H9 (cell line): ENCODE results near the gene CENPM. TPM values are rescaled to one million over a fixed set of nuclear protein-coding genes. Genes with fewer than 3 reads are reported as not detected.
A peak's percentile ranks its signal among the peaks of the same experiment; 100 is the strongest.

Experiments
- DNase-seq: peaks from one replicate; pipeline ENCODE4 v3.0.0-alpha.2; 2017
- H2AFZ ChIP-seq: one replicate; pipeline ENCODE4 v1.6.1; 2013; ENCODE audit warnings: mild to moderate bottlenecking, low read length, control low read depth, moderate library complexity
- H2AK5ac ChIP-seq: 2 replicates; pipeline ENCODE4 v1.6.1; 2013; ENCODE audit warnings: low read length, control low read depth, mixed read lengths; ENCODE audit not compliant: insufficient read length
- H2BK120ac ChIP-seq: one replicate; pipeline ENCODE4 v1.6.1; 2013; ENCODE audit warnings: low read depth, mild to moderate bottlenecking, low read length, control low read depth, inconsistent platforms; ENCODE audit not compliant: poor library complexity, severe bottlenecking
- H2BK12ac ChIP-seq: 2 replicates; pipeline ENCODE4 v1.6.1; 2013; ENCODE audit warnings: low read length, control low read depth, mixed read lengths, low read depth; ENCODE audit not compliant: insufficient read length
- H2BK15ac ChIP-seq: 2 replicates; pipeline ENCODE4 v1.6.1; 2013; ENCODE audit warnings: low read depth, low read length, control low read depth
- H2BK20ac ChIP-seq: one replicate; pipeline ENCODE4 v1.6.1; 2013; ENCODE audit warnings: low read depth, mild to moderate bottlenecking, low read length, control low read depth, inconsistent platforms; ENCODE audit not compliant: poor library complexity, severe bottlenecking
- H2BK5ac ChIP-seq: 2 replicates; pipeline ENCODE4 v1.6.1; 2013; ENCODE audit warnings: low read length, control low read depth, mixed read lengths; ENCODE audit not compliant: insufficient read length
- H3K14ac ChIP-seq: 2 replicates; pipeline ENCODE4 v1.6.1; 2013; ENCODE audit warnings: low read length, control low read depth; ENCODE audit not compliant: insufficient read depth
- H3K18ac ChIP-seq: 2 replicates; pipeline ENCODE4 v1.6.1; 2013; ENCODE audit warnings: low read depth, mild to moderate bottlenecking, mixed read lengths, low read length, control low read depth; ENCODE audit not compliant: insufficient read length
- H3K23ac ChIP-seq: 2 replicates; pipeline ENCODE4 v1.6.1; 2013; ENCODE audit warnings: low read length, control low read depth, mixed read lengths, low read depth; ENCODE audit not compliant: insufficient read length
- H3K23me2 ChIP-seq: 2 replicates; pipeline ENCODE4 v1.6.1; 2013; ENCODE audit warnings: low read depth, mild to moderate bottlenecking, mixed read lengths, low read length, control low read depth; ENCODE audit not compliant: insufficient read length, poor library complexity, severe bottlenecking
- H3K27ac ChIP-seq: 2 replicates; pipeline ENCODE4 v1.5.1; 2013; ENCODE audit warnings: low read length, control low read depth, mixed read lengths, low read depth; ENCODE audit not compliant: insufficient read length
- H3K27me3 ChIP-seq: 2 replicates; pipeline ENCODE4 v1.6.1; 2013; ENCODE audit warnings: low read length, control low read depth, inconsistent platforms; ENCODE audit not compliant: insufficient read depth
- H3K4ac ChIP-seq: 2 replicates; pipeline ENCODE4 v1.6.1; 2013; ENCODE audit warnings: low read depth, mild to moderate bottlenecking, control low read depth, inconsistent platforms, low read length, moderate library complexity
- H3K4me1 ChIP-seq: 2 replicates; pipeline ENCODE4 v1.6.1; 2013; ENCODE audit warnings: low read length, control low read depth, inconsistent platforms; ENCODE audit not compliant: insufficient read depth
- H3K4me2 ChIP-seq: 2 replicates; pipeline ENCODE4 v1.6.1; 2013; ENCODE audit warnings: low read length, control low read depth, mixed read lengths; ENCODE audit not compliant: insufficient read length, insufficient read depth
- H3K56ac ChIP-seq: 2 replicates; pipeline ENCODE4 v1.6.1; 2013; ENCODE audit warnings: low read depth, mild to moderate bottlenecking, mixed read lengths, low read length, control low read depth; ENCODE audit not compliant: insufficient read length
- H3K79me1 ChIP-seq: 2 replicates; pipeline ENCODE4 v1.6.1; 2013; ENCODE audit warnings: low read depth, mild to moderate bottlenecking, moderate library complexity, low read length, control low read depth, inconsistent platforms; ENCODE audit not compliant: insufficient read depth, poor library complexity, severe bottlenecking
- H3K79me2 ChIP-seq: 2 replicates; pipeline ENCODE4 v1.6.1; 2013; ENCODE audit warnings: low read length, control low read depth, inconsistent platforms; ENCODE audit not compliant: insufficient read depth
- H3K9ac ChIP-seq: 2 replicates; pipeline ENCODE4 v1.6.1; 2013; ENCODE audit warnings: low read length, control low read depth, mixed read lengths; ENCODE audit not compliant: insufficient read length; ENCODE audit errors: extremely low read depth
- H3K9me3 ChIP-seq: one replicate; pipeline ENCODE4 v1.6.1; 2013; ENCODE audit warnings: low read depth, low read length, inconsistent platforms; ENCODE audit not compliant: control insufficient read depth
- H3T11ph ChIP-seq: one replicate; pipeline ENCODE4 v1.6.1; 2013; ENCODE audit warnings: mild to moderate bottlenecking, low read length, control low read depth, inconsistent platforms
- H4K20me1 ChIP-seq: one replicate; pipeline ENCODE4 v1.6.1; 2013; ENCODE audit not compliant: control insufficient read depth, insufficient read length, insufficient read depth
- H4K5ac ChIP-seq: 2 replicates; pipeline ENCODE4 v1.6.1; 2013; ENCODE audit warnings: low read depth, mild to moderate bottlenecking, mixed read lengths, low read length, control low read depth; ENCODE audit not compliant: insufficient read length
- H4K8ac ChIP-seq: replicated peaks from 2 replicates; pipeline ENCODE4 v1.6.1; 2013; ENCODE audit warnings: low read length, control low read depth, mixed read lengths, low read depth; ENCODE audit not compliant: insufficient read length
- H4K91ac ChIP-seq: 2 replicates; pipeline ENCODE4 v1.6.1; 2013; ENCODE audit warnings: low read depth, mild to moderate bottlenecking, moderate library complexity, mixed read lengths, low read length, control low read depth; ENCODE audit not compliant: insufficient read length
- H3K27ac Mint-ChIP-seq, 3 experiments: 2 replicates in 2 of 3; 3 replicates in 1 of 3; pipeline ENCODE4 v1.8.0; 2020 to 2021; ENCODE audit warnings: mixed read lengths in 3 of 3, mild to moderate bottlenecking in 1 of 3, moderate library complexity in 1 of 3
- H3K27me3 Mint-ChIP-seq: 2 replicates; pipeline ENCODE4 v1.8.0; 2021; ENCODE audit warnings: low read depth, mild to moderate bottlenecking, moderate library complexity, mixed read lengths
- H3K36me3 Mint-ChIP-seq, 3 experiments: 2 replicates in 2 of 3; 3 replicates in 1 of 3; pipeline ENCODE4 v1.8.0; 2020 to 2021; ENCODE audit warnings: low read depth in 3 of 3, mixed read lengths in 3 of 3; ENCODE audit not compliant: insufficient read depth in 1 of 3
- H3K4me1 Mint-ChIP-seq, 2 experiments: 2 replicates each; pipeline ENCODE4 v1.8.0; 2020; ENCODE audit warnings: mixed read lengths in 2 of 2
- H3K4me3 Mint-ChIP-seq, 2 experiments: 2 replicates in 1 of 2; 3 replicates in 1 of 2; pipeline ENCODE4 v1.8.0; 2020 to 2021; ENCODE audit warnings: mild to moderate bottlenecking in 2 of 2, mixed read lengths in 2 of 2, moderate library complexity in 1 of 2
- H3K9me3 Mint-ChIP-seq, 2 experiments: 2 replicates in 1 of 2; 3 replicates in 1 of 2; pipeline ENCODE4 v1.8.0; 2020; ENCODE audit warnings: mild to moderate bottlenecking in 2 of 2, mixed read lengths in 2 of 2, moderate library complexity in 1 of 2
- whole genome bisulfite sequencing: extraction: QIAGEN DNeasy Blood & Tissue Kit; methylation state at CpG from one replicate; pipeline ENCODE4 v1.1.7; 2013; ENCODE audit warnings: missing lambda C conversion rate, low lambda C conversion rate, mixed read lengths; ENCODE audit not compliant: insufficient read length; ENCODE audit errors: extremely low coverage; 5-methylcytosine and 5-hydroxymethylcytosine counted together
- total RNA-seq: library from RNA; stranded (reverse); gene quantifications from 2 replicates; pipeline ENCODE4 v1.2.1, GENCODE V29; 2021
- TF ChIP-seq, protein P1 (sequence below): fragments of 200-600 bp; sonication (generic); conservative IDR thresholded peaks from 3 replicates; pipeline ENCODE4 v1.8.0; 2021; ENCODE audit warnings: antibody characterized with exemption, mild to moderate bottlenecking

Gene CENPM
- total RNA-seq, 1 experiment from 2014 or later = 36.5 TPM

DNA sequence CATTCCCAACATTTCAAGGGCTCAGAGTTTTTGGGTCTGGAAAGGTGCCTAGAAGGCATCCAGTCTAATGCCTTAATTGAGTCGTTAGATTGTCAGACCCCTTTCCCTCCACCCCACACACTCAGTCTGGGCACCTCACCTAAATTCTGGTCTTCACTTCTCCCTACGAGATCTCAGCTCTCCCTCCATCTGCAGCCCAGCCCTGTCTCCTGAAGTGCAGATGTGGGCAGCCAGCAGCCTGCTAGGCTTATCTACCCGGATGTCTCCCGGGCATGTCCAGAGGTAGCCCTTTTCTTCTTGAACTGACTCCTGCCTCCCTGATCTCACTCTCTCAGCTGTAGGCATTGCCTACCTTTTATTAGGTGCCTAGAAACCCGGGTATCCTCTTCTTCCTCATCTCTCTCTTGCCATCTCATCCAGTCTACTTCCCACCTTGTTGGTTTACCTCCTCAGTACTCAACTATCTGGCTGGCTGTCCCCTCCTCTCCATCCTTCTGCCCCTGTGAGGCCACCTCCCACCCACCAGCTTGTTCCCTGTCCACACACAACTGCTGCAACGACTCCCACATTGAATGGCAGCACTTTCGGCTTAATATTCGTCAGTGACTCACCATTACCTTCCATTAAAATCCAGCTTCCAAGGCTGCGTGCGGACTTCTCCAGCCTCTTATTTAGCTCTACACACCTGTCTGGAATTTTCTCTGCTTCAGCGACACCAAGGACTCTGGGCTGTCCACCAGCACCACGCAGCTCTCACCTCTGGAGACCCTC is 28.5 kb upstream of the CENPM start:
- no peak overlapping the region for H2BK20ac ChIP-seq
- no peak overlapping the region for H4K5ac ChIP-seq
- peaks cover 4% of the 10 kb centered on the region for H3K4me1 ChIP-seq
- H3K4me3 Mint-ChIP-seq = peak overlapping the region; percentile 56 to 82
- H2AK5ac ChIP-seq = no peak overlapping the region
- H3K9me3 ChIP-seq = no peaks in the 10 kb centered on the region
- no peaks in the 10 kb centered on the region; a peak in 2 of 7 replicates for H3K36me3 Mint-ChIP-seq
- no peaks in the 10 kb centered on the region; a peak in 2 of 5 replicates for H3K9me3 Mint-ChIP-seq
- H3K9ac ChIP-seq = no peak overlapping the region
- H3K27me3 ChIP-seq = peaks cover 18% of the 10 kb centered on the region
- no peak overlapping the region for H3K4ac ChIP-seq
- H4K20me1 ChIP-seq = no peaks in the 10 kb centered on the region
- H3K23me2 ChIP-seq = peaks cover 11% of the 10 kb centered on the region
- H3K27ac ChIP-seq = no peak overlapping the region
- H3K27ac Mint-ChIP-seq = no peak overlapping the region; a peak in 1 of 7 replicates
- no peak overlapping the region for H3K56ac ChIP-seq
- H3K4me2 ChIP-seq = no peak overlapping the region
- no peak for DNase-seq
- H3T11ph ChIP-seq = no peak overlapping the region
- TF ChIP-seq, protein P1, sequence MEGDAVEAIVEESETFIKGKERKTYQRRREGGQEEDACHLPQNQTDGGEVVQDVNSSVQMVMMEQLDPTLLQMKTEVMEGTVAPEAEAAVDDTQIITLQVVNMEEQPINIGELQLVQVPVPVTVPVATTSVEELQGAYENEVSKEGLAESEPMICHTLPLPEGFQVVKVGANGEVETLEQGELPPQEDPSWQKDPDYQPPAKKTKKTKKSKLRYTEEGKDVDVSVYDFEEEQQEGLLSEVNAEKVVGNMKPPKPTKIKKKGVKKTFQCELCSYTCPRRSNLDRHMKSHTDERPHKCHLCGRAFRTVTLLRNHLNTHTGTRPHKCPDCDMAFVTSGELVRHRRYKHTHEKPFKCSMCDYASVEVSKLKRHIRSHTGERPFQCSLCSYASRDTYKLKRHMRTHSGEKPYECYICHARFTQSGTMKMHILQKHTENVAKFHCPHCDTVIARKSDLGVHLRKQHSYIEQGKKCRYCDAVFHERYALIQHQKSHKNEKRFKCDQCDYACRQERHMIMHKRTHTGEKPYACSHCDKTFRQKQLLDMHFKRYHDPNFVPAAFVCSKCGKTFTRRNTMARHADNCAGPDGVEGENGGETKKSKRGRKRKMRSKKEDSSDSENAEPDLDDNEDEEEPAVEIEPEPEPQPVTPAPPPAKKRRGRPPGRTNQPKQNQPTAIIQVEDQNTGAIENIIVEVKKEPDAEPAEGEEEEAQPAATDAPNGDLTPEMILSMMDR = no peak
- H2BK12ac ChIP-seq = no peak overlapping the region
- H3K14ac ChIP-seq = no peak overlapping the region
- H2BK15ac ChIP-seq = no peak overlapping the region
- H3K4me1 Mint-ChIP-seq = peaks cover 25 to 26% of the 10 kb centered on the region in 2 experiments
- H2BK5ac ChIP-seq = no peak overlapping the region
- H3K79me2 ChIP-seq = no peaks in the 10 kb centered on the region
- peaks cover 83% of the 10 kb centered on the region for H3K27me3 Mint-ChIP-seq
- no peak overlapping the region for H3K23ac ChIP-seq
- H3K79me1 ChIP-seq = no peaks in the 10 kb centered on the region
- H2BK120ac ChIP-seq = no peak overlapping the region
- no peak overlapping the region for H4K91ac ChIP-seq
- no peak overlapping the region for H3K18ac ChIP-seq
- no peak overlapping the region for H2AFZ ChIP-seq
- H4K8ac ChIP-seq = no peak overlapping the region
- WGBS = no CpG with 5 or more reads among the region's 12 CpGs
